HCT116 (cell line): Measurements from ENCODE around the gene PODNL1. TPM values are rescaled to one million over a fixed set of nuclear protein-coding genes. Genes with fewer than 3 reads are reported as not detected.

Experiments used
- ATAC-seq: fragments of 200-7000 bp; cut with Tn5 transposase; 2 replicates; pipeline ENCODE4 v1.9.1; 2020; ENCODE audit warnings: mild to moderate bottlenecking, moderate library complexity
- BruUV-seq: library from RNA; stranded (reverse); fragments of 400-500 nt; replicated peaks from 2 replicates; lab custom pipeline; 2021; lab: Mats Ljungman, UMichigan
- CTCF ChIA-PET: fragments of 300-600 bp; sonication (Branson Sonifier 250); formaldehyde crosslinking; loops from one replicate; lab custom pipeline; 2021; ENCODE audit warnings: antibody characterized with exemption; lab: Charles Lee
- POLR2A ChIA-PET: fragments of 300-600, 350-600 bp; sonication (Branson Sonifier 250); formaldehyde crosslinking; loops from one replicate; lab custom pipeline; 2021; ENCODE audit warnings: antibody characterized with exemption; lab: Charles Lee
- RAD21 ChIA-PET, 2 experiments: fragments of 300-600 bp; sonication (Branson Sonifier 250); formaldehyde crosslinking; loops; one replicate each; lab custom pipeline; 2023; ENCODE audit warnings: low total read pairs in 2 of 2; ENCODE audit not compliant: uncharacterized antibody in 2 of 2, unreplicated experiment in 2 of 2, low non-redundant PET in 1 of 2; lab: Charles Lee
- DNase-seq: peaks from one replicate; pipeline ENCODE4 v3.0.0-alpha.2; 2010; ENCODE audit warnings: low read depth, low spot score
- H2AFZ ChIP-seq: fragments of 200-600 bp; shearing (Covaris generic), sonication (generic); 2 replicates; pipeline ENCODE4 v1.6.1; 2017; ENCODE audit warnings: low read depth, mixed run types, mixed read lengths, antibody characterized with exemption, low read length; ENCODE audit not compliant: poor library complexity, severe bottlenecking
- H3K27ac ChIP-seq: 2 replicates; pipeline ENCODE4 v1.5.1; 2012; ENCODE audit warnings: low read depth, low read length
- H3K27me3 ChIP-seq: fragments of 200-600 bp; sonication (generic); 2 replicates; pipeline ENCODE4 v1.6.1; 2016; ENCODE audit warnings: mixed run types, low read length, mixed read lengths; ENCODE audit not compliant: insufficient read depth
- H3K36me3 ChIP-seq, 2 experiments: fragments of 200-500 bp in 1 of 2; fragments of 200-600 bp in 1 of 2; sonication (Bioruptor generic) in 1 of 2; sonication (generic) in 1 of 2; 2 replicates each; pipeline versions ENCODE4 v1.5.1 to v1.6.1; 2014 to 2016; ENCODE audit warnings: low read length in 2 of 2, inconsistent platforms in 1 of 2, mixed read lengths in 1 of 2, mixed run types in 1 of 2; ENCODE audit not compliant: insufficient read depth in 2 of 2, control insufficient read depth in 1 of 2
- H3K4me1 ChIP-seq, 2 experiments: fragments of 200-600 bp in 1 of 2; sonication (generic) in 1 of 2; 2 replicates each; pipeline versions ENCODE4 v1.5.1 to v1.6.1; 2012 to 2017; ENCODE audit warnings: low read length in 2 of 2, inconsistent platforms in 1 of 2, mild to moderate bottlenecking in 1 of 2, mixed read lengths in 1 of 2, mixed run types in 1 of 2, moderate library complexity in 1 of 2; ENCODE audit not compliant: insufficient read depth in 2 of 2, control insufficient read depth in 1 of 2
- H3K4me2 ChIP-seq: fragments of 200-600 bp; sonication (generic); 2 replicates; pipeline ENCODE4 v1.6.1; 2017; ENCODE audit warnings: mixed run types, low read length, mixed read lengths
- H3K4me3 ChIP-seq, 2 experiments: fragments of 200-600 bp in 1 of 2; sonication (generic) in 1 of 2; replicated peaks in 1 of 2; 2 replicates each; pipeline ENCODE4 v1.5.1; 2011 to 2016; ENCODE audit warnings: low read length in 2 of 2, control low read depth in 1 of 2, low read depth in 1 of 2, mild to moderate bottlenecking in 1 of 2, mixed read lengths in 1 of 2, mixed run types in 1 of 2
- H3K79me2 ChIP-seq: fragments of 200-600 bp; sonication (generic); 2 replicates; pipeline ENCODE4 v1.6.1; 2017; ENCODE audit warnings: mild to moderate bottlenecking, mixed run types, low read length, moderate library complexity, mixed read lengths; ENCODE audit not compliant: insufficient read depth
- H3K9ac ChIP-seq: fragments of 200-600 bp; sonication (generic); 2 replicates; pipeline ENCODE4 v1.6.1; 2016; ENCODE audit warnings: low read length, mixed read lengths
- H3K9me2 ChIP-seq: fragments of 200-600 bp; sonication (generic), shearing (Covaris generic); 2 replicates; pipeline ENCODE4 v1.6.1; 2017; ENCODE audit warnings: mixed run types, mild to moderate bottlenecking, moderate library complexity; ENCODE audit not compliant: insufficient read depth
- H3K9me3 ChIP-seq, 2 experiments: fragments of 200-500 bp in 1 of 2; fragments of 200-600 bp in 1 of 2; sonication (Bioruptor generic) in 1 of 2; sonication (generic) in 1 of 2; 2 replicates each; pipeline ENCODE4 v1.6.1; 2014 to 2017; ENCODE audit warnings: low read length in 2 of 2, mixed read lengths in 2 of 2, inconsistent platforms in 1 of 2, low read depth in 1 of 2, mild to moderate bottlenecking in 1 of 2, mixed run types in 1 of 2, moderate library complexity in 1 of 2; ENCODE audit not compliant: control insufficient read depth in 1 of 2, insufficient read depth in 1 of 2
- H4K20me1 ChIP-seq: fragments of 200-600 bp; sonication (generic), shearing (Covaris generic); 2 replicates; pipeline ENCODE4 v1.6.1; 2017; ENCODE audit warnings: mixed run types, mild to moderate bottlenecking, moderate library complexity; ENCODE audit not compliant: insufficient read depth
- ATF3 ChIP-seq: IDR thresholded peaks from 2 replicates; pipeline ENCODE4 v1.6.1; 2012
- CBX3 ChIP-seq: IDR thresholded peaks from 2 replicates; pipeline ENCODE4 v1.6.1; 2012; ENCODE audit warnings: low read depth
- CEBPB ChIP-seq: IDR thresholded peaks from 2 replicates; pipeline ENCODE4 v1.6.1; 2012; ENCODE audit warnings: low read depth
- EGR1 ChIP-seq: IDR thresholded peaks from 2 replicates; pipeline ENCODE4 v1.6.1; 2012; ENCODE audit warnings: low read depth
- EZH2phosphoT487 ChIP-seq: fragments of 200-600 bp; IDR thresholded peaks from 2 replicates; pipeline ENCODE4 v1.6.1; 2018; ENCODE audit warnings: antibody characterized with exemption, borderline replicate concordance
- FOSL1 ChIP-seq: IDR thresholded peaks from 2 replicates; pipeline ENCODE4 v1.6.1; 2012; ENCODE audit warnings: low read depth
- JUND ChIP-seq: IDR thresholded peaks from 2 replicates; pipeline ENCODE4 v1.6.1; 2012
- MAX ChIP-seq: IDR thresholded peaks from 2 replicates; pipeline ENCODE4 v1.6.1; 2012
- POLR2A ChIP-seq: IDR thresholded peaks from 2 replicates; pipeline ENCODE4 v1.7.0; 2011; ENCODE audit warnings: borderline replicate concordance; ENCODE audit not compliant: insufficient read depth, insufficient read length; ENCODE audit errors: extremely low read depth
- POLR2AphosphoS5 ChIP-seq: IDR thresholded peaks from 2 replicates; pipeline ENCODE4 v1.6.1; 2011; ENCODE audit warnings: mild to moderate bottlenecking, low read depth, low read length, moderate library complexity
- RAD21 ChIP-seq: IDR thresholded peaks from 2 replicates; pipeline ENCODE4 v1.6.1; 2012; ENCODE audit warnings: low read depth, mild to moderate bottlenecking
- SP1 ChIP-seq: IDR thresholded peaks from 2 replicates; pipeline ENCODE4 v1.6.1; 2012; ENCODE audit warnings: low read depth
- TCF7L2 ChIP-seq: IDR thresholded peaks from 2 replicates; pipeline ENCODE4 v1.7.0; 2011; ENCODE audit warnings: borderline replicate concordance, inconsistent platforms; ENCODE audit not compliant: insufficient read depth, insufficient read length; ENCODE audit errors: extremely low read depth
- YY1 ChIP-seq: IDR thresholded peaks from 2 replicates; pipeline ENCODE4 v1.6.1; 2011; ENCODE audit warnings: low read length, low read depth, moderate library complexity, mild to moderate bottlenecking; ENCODE audit not compliant: insufficient replicate concordance; ENCODE audit errors: extremely low read depth
- ZBTB33 ChIP-seq: IDR thresholded peaks from 2 replicates; pipeline ENCODE4 v1.6.1; 2011; ENCODE audit warnings: mild to moderate bottlenecking, low read length, moderate library complexity; ENCODE audit not compliant: insufficient replicate concordance; ENCODE audit errors: extremely low read depth
- ZFX ChIP-seq: fragments of 450-650 bp; IDR thresholded peaks from 2 replicates; pipeline ENCODE4 v1.6.1; 2017
- ZNF274 ChIP-seq: fragments of 200-500 bp; sonication (Bioruptor generic); IDR thresholded peaks from 2 replicates; pipeline ENCODE4 v1.6.1; 2014; ENCODE audit warnings: mild to moderate bottlenecking, low read depth, low read length, inconsistent platforms
- intact Hi-C: fragments of 100-400 bp; cut with micrococcal nuclease; formaldehyde crosslinking; loops from 2 replicates; pipeline ENCODE4 v1.10.0; 2022
- total RNA-seq: library from RNA; stranded (reverse); gene quantifications from one replicate; pipeline ENCODE4 v1.2.1, GENCODE V29; 2021; ENCODE audit not compliant: unreplicated experiment

PODNL1 gene
- total RNA-seq, 1 experiment from 2014 or later, result 0.71 TPM

GRCh38 chr19:13965377-13965896 is 27.2 kb upstream of the PODNL1 start:
- TF ChIP-seq TCF7L2 (no peak), RAD21 (no peak), MAX (no peak), POLR2A (no peak), FOSL1 (no peak), JUND (no peak), EZH2phosphoT487 (no peak), CBX3 (no peak), SP1 (no peak), EGR1 (no peak), ATF3 (no peak), YY1 (no peak), ZFX (no peak), CEBPB (no peak), POLR2AphosphoS5 (no peak), ZNF274 (no peak), ZBTB33 (no peak)
- TF ChIP-seq, all 23 proteins: peak for 0
- intact Hi-C loops, result no loop called here
- no peak for ATAC-seq

More at GRCh38 chr19:13965377-13965896, 27.2 kb upstream of the PODNL1 start:
- no TSS peak for BruUV-seq
- DNase-seq, result no peak
- CTCF ChIA-PET, result no interaction called here
- H3K36me3 ChIP-seq, result peaks cover 4 to 6% of the 10 kb centered on the region in 2 experiments; a peak in 3 of 4 replicates
- no peaks in the 10 kb centered on the region for H3K4me1 ChIP-seq
- H3K9me2 ChIP-seq, result no peaks in the 10 kb centered on the region
- H3K79me2 ChIP-seq, result no peaks in the 10 kb centered on the region
- no peak overlapping the region for H2AFZ ChIP-seq
- no peak overlapping the region for H3K9ac ChIP-seq
- H4K20me1 ChIP-seq, result no peaks in the 10 kb centered on the region
- H3K27me3 ChIP-seq, result no peaks in the 10 kb centered on the region
- RAD21 ChIA-PET, result no interaction called here
- POLR2A ChIA-PET, result no interaction called here
- no peaks in the 10 kb centered on the region for H3K9me3 ChIP-seq
- H3K27ac ChIP-seq, result no peak overlapping the region
- no peak overlapping the region for H3K4me3 ChIP-seq
- no peak overlapping the region for H3K4me2 ChIP-seq
